Upper lobe of right lung (tissue), 1 donor: ENCODE data around the gene CELF5. TPM values are rescaled to one million over a fixed set of nuclear protein-coding genes. Genes with fewer than 3 reads are reported as not detected.

ENCODE experiments used
- ATAC-seq: fragments of 200-7000 bp; cut with Tn5 transposase; one replicate; pipeline ENCODE4 v1.9.1; 2020; ENCODE audit warnings: mild to moderate bottlenecking, moderate library complexity
- DNase-seq: peaks from one replicate; pipeline ENCODE4 v3.0.0-alpha.2; 2020
- H3K27ac ChIP-seq: fragments of 200-600 bp; one replicate; pipeline ENCODE4 v1.8.0; 2022
- H3K27me3 ChIP-seq: fragments of 200-600 bp; one replicate; pipeline ENCODE4 v1.8.0; 2022; ENCODE audit warnings: mild to moderate bottlenecking
- H3K36me3 ChIP-seq: fragments of 200-600 bp; one replicate; pipeline ENCODE4 v1.8.0; 2022
- H3K4me1 ChIP-seq: fragments of 200-600 bp; one replicate; pipeline ENCODE4 v1.8.0; 2022
- H3K4me3 ChIP-seq: fragments of 200-600 bp; one replicate; pipeline ENCODE4 v1.8.0; 2022; ENCODE audit warnings: mild to moderate bottlenecking
- H3K9me3 ChIP-seq: fragments of 200-600 bp; one replicate; pipeline ENCODE4 v1.8.0; 2022
- CTCF ChIP-seq: fragments of 200-600 bp; IDR thresholded peaks from one replicate; pipeline ENCODE4 v1.8.0; 2022; ENCODE audit warnings: antibody characterized with exemption
- intact Hi-C: fragments of 100-400 bp; cut with DNase I; formaldehyde crosslinking; loops from one replicate; pipeline ENCODE4 v1.11.0; 2022
- total RNA-seq: library from RNA; stranded (reverse); fragmentation: NEBNext Ultra II Directional; extraction: Animal tissue kit (Norgen Biotek cat#: 25700); gene quantifications from one replicate; pipeline ENCODE4 v1.2.1, GENCODE V29; 2021
- donor health status: DM: no; HTN: yes; CAD: no; lungs with severe emphysema.

The CELF5 gene
- total RNA-seq, 1 donor from 2014 or later, result not detected

GRCh38 chr19:3239367-3239766 is 14.9 kb downstream of the CELF5 start:
- no peak for DNase-seq
- H3K36me3 ChIP-seq, result no peaks in the 10 kb centered on the region
- H3K27ac ChIP-seq, result no peak overlapping the region
- no peaks in the 10 kb centered on the region for H3K27me3 ChIP-seq
- intact Hi-C loops, result no loop called here
- no peak for TF ChIP-seq CTCF
- H3K4me3 ChIP-seq, result no peak overlapping the region
- H3K9me3 ChIP-seq, result no peaks in the 10 kb centered on the region
- ATAC-seq, result no peak
- H3K4me1 ChIP-seq, result no peaks in the 10 kb centered on the region

GRCh38 chr19:3243819-3244700 is 19.6 kb downstream of the CELF5 start:
- DNase-seq (no peak), ATAC-seq (peak; percentile 57)
- no peak overlapping the region for H3K27ac ChIP-seq
- intact Hi-C loops, result no loop called here
- no peak for TF ChIP-seq CTCF
- no peak overlapping the region for H3K4me3 ChIP-seq
- H3K9me3 ChIP-seq, result no peaks in the 10 kb centered on the region
- no peaks in the 10 kb centered on the region for H3K27me3 ChIP-seq
- H3K36me3 ChIP-seq, result no peaks in the 10 kb centered on the region
- no peaks in the 10 kb centered on the region for H3K4me1 ChIP-seq

GRCh38 chr19:3245050-3245449 is 20.6 kb downstream of the CELF5 start:
- intact Hi-C loops, result no loop called here
- no peak for TF ChIP-seq CTCF
- no peaks in the 10 kb centered on the region for H3K4me1 ChIP-seq
- H3K9me3 ChIP-seq, result no peaks in the 10 kb centered on the region
- no peaks in the 10 kb centered on the region for H3K36me3 ChIP-seq
- H3K27ac ChIP-seq, result no peak overlapping the region
- ATAC-seq (no peak), DNase-seq (no peak)
- no peak overlapping the region for H3K4me3 ChIP-seq
- no peaks in the 10 kb centered on the region for H3K27me3 ChIP-seq

GRCh38 chr19:3248728-3249326 is 24.4 kb downstream of the CELF5 start:
- intact Hi-C loops, result no loop called here

GRCh38 chr19:3249408-3249807 is 24.9 kb downstream of the CELF5 start:
- DNase-seq, result no peak
- Histone ChIP-seq H3K4me1 (no peaks in the 10 kb centered on the region), H3K27ac (no peak overlapping the region), H3K27me3 (peaks cover 6% of the 10 kb centered on the region), H3K9me3 (no peaks in the 10 kb centered on the region), H3K4me3 (no peak overlapping the region), H3K36me3 (no peaks in the 10 kb centered on the region)
- no peak for TF ChIP-seq CTCF
- no peak for ATAC-seq
- intact Hi-C loops, result no loop called here

More at GRCh38 chr19:3248728-3249326, 24.4 kb downstream of the CELF5 start:
- DNase-seq (no peak), ATAC-seq (no peak)
- no peak overlapping the region for H3K4me3 ChIP-seq
- no peaks in the 10 kb centered on the region for H3K4me1 ChIP-seq
- no peaks in the 10 kb centered on the region for H3K9me3 ChIP-seq
- no peak for TF ChIP-seq CTCF
- H3K27me3 ChIP-seq, result peaks cover 6% of the 10 kb centered on the region
- no peak overlapping the region for H3K27ac ChIP-seq
- no peaks in the 10 kb centered on the region for H3K36me3 ChIP-seq
